Measurements from ENCODE around the gene DDX59. TPM values are rescaled to one million over a fixed set of nuclear protein-coding genes. Genes with fewer than 3 reads are reported as not detected.

DDX59 gene
- total RNA-seq, 1 donor from 2014 or later = 20.2 TPM

DNA sequence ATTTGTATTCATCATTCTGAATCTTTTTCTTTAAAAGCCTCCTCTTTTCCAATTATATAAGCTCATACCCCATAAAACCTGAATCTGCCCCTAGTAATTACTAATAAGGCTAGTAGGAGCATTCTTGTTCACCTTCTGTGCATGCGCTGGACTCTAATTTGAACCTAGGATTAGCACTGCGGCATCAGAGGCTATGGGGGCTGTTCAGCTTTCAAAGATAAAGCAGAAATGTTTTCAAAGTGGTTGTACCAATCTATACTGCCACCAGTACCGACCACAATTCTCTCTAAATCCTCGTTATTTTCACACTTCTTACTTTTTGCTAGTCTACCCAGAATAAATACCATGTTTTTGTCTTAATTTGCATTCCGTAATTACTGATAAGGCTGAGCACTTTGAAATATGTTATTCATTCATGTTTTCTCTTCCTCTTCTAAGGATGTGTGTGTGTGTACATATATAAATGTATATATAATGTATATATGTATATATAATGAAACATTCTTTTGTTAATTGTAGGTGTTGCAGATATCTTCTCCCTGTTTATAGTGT is 1.6 kb upstream of the DDX59 start:
- DNase-seq (ENCODE audit: low read depth in 2 of 2) = no peak

GRCh38 chr1:200670242-200671118 is 773 bp upstream of the DDX59 start:
- peak; percentile 9 to 84 for DNase-seq (ENCODE audit: low read depth in 2 of 2)

DNA sequence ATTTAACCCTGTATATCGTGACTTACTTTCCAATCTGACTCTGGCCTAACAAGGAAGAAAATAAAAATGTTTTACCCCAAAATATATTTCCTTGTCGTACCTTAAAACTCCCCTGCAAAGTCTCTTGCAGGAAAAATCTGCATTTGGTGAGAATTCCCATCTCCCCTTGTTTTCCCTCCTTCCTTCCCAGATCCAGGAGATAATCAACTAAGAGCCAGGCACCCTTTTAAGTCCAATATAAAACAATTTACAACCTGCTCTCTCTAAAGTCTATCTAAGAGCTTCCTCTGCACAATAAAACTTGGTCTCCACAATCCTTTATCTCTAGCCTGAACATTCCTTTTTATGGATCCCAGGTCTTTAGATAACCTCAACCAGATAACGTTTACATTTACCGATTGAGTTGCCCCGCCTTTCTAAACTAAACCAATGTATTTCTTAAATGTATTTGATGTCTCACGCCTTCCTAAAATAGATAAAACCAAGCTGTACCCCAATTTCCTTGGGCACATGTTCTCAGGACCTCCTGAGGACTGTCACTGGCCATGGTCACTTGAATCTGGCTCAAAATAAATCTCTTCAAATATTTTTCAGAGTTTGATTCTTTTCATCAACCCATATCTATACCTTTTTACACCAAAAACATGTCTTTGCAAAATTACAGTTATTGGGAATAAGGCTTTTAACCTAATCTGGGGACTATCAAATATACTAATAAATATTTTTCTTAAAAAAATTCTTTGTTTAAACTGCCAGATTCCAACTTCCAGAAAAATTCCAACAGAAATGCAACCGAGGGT is 993 bp downstream of the DDX59 start:
- DNase-seq (ENCODE audit: low read depth in 2 of 2) = peak in 1 of 2 donors; percentile 7

DNA sequence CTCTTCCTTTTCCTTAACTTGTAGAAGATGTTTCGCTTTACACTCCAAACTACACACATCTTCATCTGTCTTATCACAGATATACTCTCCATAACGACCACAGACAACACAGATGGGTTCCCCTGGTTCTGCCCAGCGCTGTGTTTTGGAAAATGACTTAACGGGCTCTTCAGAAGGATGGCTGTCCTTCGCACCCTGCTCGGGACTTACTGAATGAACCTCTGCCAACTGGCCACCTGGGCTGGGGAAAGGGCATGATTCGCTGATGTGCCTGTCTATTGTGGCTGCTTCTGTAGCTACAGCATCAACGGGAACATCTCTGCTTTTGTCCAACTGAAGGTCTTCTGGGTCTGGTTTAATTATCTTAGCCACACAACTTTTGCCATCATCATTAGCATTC is 3.4 kb downstream of the DDX59 start:
- peak in 1 of 2 donors; percentile 64 for DNase-seq (ENCODE audit: low read depth in 2 of 2)

GRCh38 chr1:200665861-200666260 is 3.8 kb downstream of the DDX59 start:
- DNase-seq (ENCODE audit: low read depth in 2 of 2) = peak; percentile 70 to 88

DNA sequence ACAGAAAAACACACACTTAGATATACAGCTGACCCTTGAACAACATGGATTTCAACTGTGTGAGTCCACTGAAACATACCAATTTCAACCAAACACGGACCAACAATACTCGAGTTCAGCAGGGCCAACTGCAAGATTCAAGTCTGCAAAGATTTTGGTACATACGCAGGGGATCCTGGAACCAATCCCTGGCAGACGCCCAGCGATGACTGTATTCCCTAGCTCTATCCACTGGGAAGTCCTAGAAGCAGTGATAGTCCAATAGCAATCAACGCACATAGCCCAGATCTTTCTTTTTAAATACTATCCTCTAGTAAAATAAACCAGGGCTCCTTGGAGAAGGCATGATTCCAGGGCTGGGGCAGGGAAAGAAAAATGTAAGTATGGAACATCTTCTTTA is 9.0 kb downstream of the DDX59 start:
- DNase-seq (ENCODE audit: low read depth in 2 of 2) = no peak

DNA sequence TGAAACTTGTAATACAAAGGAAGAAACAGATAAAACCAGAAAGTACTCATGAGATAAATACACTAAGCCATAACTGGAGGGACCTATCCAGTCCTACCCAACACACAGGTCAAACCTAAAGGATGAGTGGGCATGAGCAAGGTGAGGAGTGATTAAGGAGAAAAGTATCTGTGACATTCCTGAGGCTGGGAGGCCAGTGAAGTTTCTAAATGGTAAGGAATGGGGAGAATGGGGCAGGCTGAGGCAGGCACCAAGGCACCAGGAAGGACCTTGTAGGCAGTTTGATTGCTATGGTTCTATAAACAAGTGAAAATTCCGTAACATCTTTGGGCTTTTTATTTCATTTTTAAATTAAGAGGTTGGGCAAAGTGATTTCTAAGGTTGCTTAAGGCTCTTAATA is 10.4 kb downstream of the DDX59 start:
- no peak for DNase-seq (ENCODE audit: low read depth in 2 of 2)

GRCh38 chr1:200658037-200658818 is 11.5 kb downstream of the DDX59 start:
- no peak for DNase-seq (ENCODE audit: low read depth in 2 of 2)

- DNase-seq (ENCODE audit: low read depth in 2 of 2) = no peak
Observed at GRCh38 chr1:200654660-200655059, 15.0 kb downstream of the DDX59 start.

DNA sequence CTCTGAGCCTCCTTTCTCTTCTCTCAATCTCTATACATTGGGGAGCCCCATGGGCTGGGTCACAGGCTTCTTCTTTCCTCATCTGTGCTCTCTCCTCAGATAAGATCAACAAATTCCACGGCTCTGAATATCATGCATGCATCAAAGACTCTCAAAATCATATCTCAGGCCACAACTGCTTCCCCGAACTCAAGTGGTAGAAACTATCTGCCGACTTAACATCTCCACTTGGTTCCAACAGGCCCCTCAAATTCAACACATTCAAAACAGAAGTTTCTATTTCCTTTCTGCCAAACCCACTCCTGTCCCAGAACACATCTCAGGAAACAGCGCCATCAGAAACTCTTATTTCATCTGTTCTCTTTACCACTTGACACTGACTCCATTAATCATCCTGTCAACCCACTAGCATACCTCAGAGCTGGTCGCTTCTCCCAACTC is 16.7 kb downstream of the DDX59 start:
- no peak for DNase-seq (ENCODE audit: low read depth in 2 of 2)

DNA sequence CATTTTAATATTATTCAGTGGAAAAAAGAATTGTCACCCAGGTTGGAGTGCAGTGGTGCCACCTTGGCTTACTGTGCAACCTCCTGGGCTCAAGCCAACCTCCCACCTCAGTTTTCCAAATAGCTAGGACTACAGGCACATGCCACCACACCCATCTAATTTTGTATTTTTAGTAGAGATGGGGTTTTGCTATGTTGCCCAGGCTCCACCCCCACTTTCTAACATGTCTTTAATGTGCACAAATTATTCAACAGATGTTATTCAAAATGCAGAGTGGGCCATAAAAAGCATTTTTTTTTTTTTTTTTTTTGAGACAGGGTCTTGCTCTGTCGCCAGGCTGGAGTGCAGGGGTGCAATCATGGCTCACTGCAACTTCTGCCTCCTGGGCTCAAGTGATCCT is 17.3 kb downstream of the DDX59 start:
- no peak for DNase-seq (ENCODE audit: low read depth in 2 of 2)

- DNase-seq (ENCODE audit: low read depth in 2 of 2) = no peak
Observed at GRCh38 chr1:200646515-200646914, 23.2 kb downstream of the DDX59 start.

DNA sequence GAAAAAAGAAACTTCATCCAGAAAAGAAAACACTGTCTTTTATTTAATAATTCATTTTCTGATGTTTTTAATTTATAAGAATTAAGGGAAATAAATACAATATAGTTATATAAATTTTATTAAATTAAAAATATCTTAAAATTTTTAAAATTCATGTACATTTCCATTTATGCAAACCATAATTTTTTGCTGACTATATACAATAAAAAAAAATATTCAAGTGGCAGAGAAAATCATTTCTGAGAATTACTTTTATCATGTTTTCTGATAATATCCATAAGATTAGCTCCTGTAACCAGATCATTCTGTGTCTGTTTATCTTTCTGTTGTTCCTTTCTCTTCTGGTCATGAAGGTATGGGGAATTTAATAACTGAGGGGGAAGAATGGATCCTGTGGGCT is 25.7 kb downstream of the DDX59 start:
- DNase-seq (ENCODE audit: low read depth in 2 of 2) = no peak

- no peak for DNase-seq (ENCODE audit: low read depth in 2 of 2)
Observed at GRCh38 chr1:200642481-200642880, 27.2 kb downstream of the DDX59 start.

GRCh38 chr1:200640963-200641401 is 28.7 kb downstream of the DDX59 start:
- DNase-seq (ENCODE audit: low read depth in 2 of 2) = peak in 1 of 2 donors; percentile 16

DNA sequence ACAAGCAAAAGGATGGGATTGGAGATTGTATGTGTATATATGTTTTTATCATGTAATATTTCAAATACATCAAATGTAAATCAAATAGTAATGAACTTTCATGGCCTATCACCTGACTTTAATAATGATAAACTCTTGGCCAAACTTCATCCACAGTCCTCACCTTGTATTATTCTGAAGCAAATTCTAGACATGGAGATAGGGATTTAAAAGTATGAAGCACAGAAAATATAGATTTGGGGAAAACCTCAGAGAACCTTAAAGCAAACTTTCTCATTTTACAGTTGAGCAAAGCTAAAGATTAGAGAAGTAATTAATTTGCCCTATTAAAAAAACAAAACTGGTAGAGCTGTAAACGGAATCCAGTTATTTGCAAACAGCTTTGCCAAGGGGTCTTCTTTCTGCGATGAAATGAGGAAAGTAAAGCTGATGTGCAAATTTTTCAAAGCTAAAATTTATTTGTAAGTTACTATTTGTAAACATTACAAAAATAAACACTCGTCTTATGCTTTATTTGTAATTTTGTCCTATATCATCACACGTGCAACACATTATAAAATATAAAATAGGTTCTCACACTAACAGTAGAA is 29.2 kb downstream of the DDX59 start:
- no peak for DNase-seq (ENCODE audit: low read depth in 2 of 2)

DNA sequence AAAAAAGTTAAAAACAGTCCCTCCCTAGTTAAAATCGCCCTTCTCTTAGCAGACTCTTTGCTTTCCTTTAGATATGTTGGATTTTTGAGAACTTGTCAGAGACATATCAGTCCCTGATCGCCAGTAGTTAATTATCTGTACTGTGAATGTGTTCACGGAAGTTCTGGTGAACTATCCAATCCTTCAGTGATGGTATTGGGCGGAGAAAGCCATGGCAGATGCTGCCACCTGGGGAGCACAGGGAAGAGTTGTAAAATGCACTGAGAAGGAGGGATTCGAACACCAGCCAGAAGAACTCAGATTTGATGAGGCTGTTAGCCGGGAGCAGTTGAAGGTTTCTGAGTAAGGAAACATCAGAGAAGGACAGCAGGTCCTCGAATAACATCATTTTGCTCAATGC is 31.6 kb downstream of the DDX59 start:
- no peak for DNase-seq (ENCODE audit: low read depth in 2 of 2)

DNA sequence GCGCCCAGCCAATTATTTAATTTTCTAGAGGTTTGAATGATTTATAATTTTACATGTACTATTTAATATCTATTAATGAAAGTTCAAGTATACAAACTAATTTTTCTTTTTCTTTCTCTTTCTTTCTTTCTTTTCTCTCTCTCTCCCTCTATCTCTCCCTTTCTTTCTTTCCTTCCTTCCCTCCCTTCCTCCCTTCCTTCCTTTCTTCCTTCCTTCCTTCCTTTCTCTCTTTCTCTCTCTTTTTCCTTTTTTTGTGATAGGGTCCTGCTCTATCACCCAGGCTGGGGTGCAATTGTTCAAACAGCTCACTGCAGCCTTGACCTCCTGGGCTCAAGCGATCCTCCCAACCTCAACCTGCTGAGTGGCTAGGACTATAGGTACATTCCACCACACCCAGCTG is 33.0 kb downstream of the DDX59 start:
- no peak for DNase-seq (ENCODE audit: low read depth in 2 of 2)

GRCh38 chr1:200634261-200635122 is 35.2 kb downstream of the DDX59 start:
- DNase-seq (ENCODE audit: low read depth in 2 of 2) = no peak

DNA sequence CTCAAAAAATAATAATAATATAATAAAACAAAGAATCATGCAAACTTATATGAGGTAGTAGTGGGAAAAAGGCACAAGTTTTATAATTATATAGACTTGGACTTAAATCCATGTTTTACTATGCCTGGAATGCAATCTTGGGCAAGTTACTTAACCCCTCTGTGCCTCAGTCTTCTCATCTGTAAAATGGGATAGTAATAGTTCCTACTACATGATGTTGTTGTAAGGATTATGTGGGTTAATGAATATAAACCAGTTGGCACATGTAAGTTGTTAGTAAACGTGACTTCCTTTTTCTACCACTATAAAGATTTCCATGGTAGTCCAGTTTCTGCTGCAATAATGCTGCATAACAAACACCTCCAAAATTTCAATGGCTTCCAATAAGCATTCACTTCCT is 38.3 kb downstream of the DDX59 start:
- no peak for DNase-seq (ENCODE audit: low read depth in 2 of 2)
